ENCODE results near the gene ADSL.

DNA sequence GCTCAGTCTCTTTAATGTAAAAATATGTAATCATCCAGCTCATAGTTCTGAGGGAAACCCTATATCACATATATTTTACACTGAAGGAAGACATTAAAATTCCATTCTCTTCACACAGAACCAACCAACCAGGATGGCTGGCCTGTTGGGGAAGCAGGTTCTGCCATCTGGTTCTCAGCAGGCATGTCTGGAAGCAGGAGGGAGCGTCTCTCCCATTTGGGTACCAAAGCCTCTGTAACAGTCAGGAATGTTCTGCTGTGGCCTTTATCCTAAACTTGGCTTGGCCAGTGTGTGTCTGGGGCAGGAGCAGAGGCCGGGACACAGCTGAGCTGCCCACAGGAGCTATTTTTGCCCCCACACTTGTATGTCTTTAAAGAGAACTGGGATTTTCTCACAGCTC, 53.3 kb downstream of the ADSL start:
- TF ChIP-seq POLR2AphosphoS5 (IDR thresholded peaks at IDR 0.05): no peak
- TF ChIP-seq, protein P1, sequence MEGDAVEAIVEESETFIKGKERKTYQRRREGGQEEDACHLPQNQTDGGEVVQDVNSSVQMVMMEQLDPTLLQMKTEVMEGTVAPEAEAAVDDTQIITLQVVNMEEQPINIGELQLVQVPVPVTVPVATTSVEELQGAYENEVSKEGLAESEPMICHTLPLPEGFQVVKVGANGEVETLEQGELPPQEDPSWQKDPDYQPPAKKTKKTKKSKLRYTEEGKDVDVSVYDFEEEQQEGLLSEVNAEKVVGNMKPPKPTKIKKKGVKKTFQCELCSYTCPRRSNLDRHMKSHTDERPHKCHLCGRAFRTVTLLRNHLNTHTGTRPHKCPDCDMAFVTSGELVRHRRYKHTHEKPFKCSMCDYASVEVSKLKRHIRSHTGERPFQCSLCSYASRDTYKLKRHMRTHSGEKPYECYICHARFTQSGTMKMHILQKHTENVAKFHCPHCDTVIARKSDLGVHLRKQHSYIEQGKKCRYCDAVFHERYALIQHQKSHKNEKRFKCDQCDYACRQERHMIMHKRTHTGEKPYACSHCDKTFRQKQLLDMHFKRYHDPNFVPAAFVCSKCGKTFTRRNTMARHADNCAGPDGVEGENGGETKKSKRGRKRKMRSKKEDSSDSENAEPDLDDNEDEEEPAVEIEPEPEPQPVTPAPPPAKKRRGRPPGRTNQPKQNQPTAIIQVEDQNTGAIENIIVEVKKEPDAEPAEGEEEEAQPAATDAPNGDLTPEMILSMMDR (IDR thresholded peaks at IDR 0.05): no peak
- TF ChIP-seq POLR2A (IDR thresholded peaks at IDR 0.05): no peak
- no peak for TF ChIP-seq EP300 (IDR thresholded peaks at IDR 0.05)

All from suprapubic skin (tissue), 4 donors.